Measurements from ENCODE around the gene MRPL54. TPM values are rescaled to one million over a fixed set of nuclear protein-coding genes. Genes with fewer than 3 reads are reported as not detected.

The MRPL54 gene
- total RNA-seq, 1 experiment from 2014 or later, result 46.4 TPM

- Mint-ChIP-seq H3K4me3 (ENCODE audit: unreplicated experiment) (no peak overlapping the region), H3K27me3 (ENCODE audit: insufficient read depth, unreplicated experiment) (no peaks in the 10 kb centered on the region), H3K27ac (ENCODE audit: unreplicated experiment) (no peak overlapping the region), H3K9me3 (ENCODE audit: unreplicated experiment) (no peaks in the 10 kb centered on the region), H3K4me1 (ENCODE audit: low read depth, unreplicated experiment) (no peaks in the 10 kb centered on the region), H3K36me3 (ENCODE audit: insufficient read depth, unreplicated experiment) (no peaks in the 10 kb centered on the region)
- DNase-seq, result no peak
- no peak for TF ChIP-seq CTCF (IDR thresholded peaks at IDR 0.05; ENCODE audit: insufficient read depth in 1 of 2, low read depth in 1 of 2, low read length in 1 of 2, severe bottlenecking in 1 of 2, unreplicated experiment in 1 of 2)
- Histone ChIP-seq H3K36me3 (ENCODE audit: control insufficient read depth, insufficient read depth, low read length) (no peaks in the 10 kb centered on the region), H3K4me1 (no peaks in the 10 kb centered on the region), H3K4me3 (ENCODE audit: low read depth, low read length) (no peak overlapping the region), H3K27me3 (replicated peaks; ENCODE audit: control insufficient read depth, insufficient read depth, low read length) (no peaks in the 10 kb centered on the region), H3K9me3 (no peaks in the 10 kb centered on the region)
- intact Hi-C loops (cut with micrococcal nuclease; ENCODE audit: unreplicated experiment), result no loop called here
- CTCF ChIA-PET, result no interaction called here
- no TSS peak for BruUV-seq (replicated peaks)
- POLR2A ChIA-PET, result no interaction called here
Measured at GRCh38 chr19:3807574-3808354, 45.3 kb downstream of the MRPL54 start.

- Histone ChIP-seq H3K4me3 (ENCODE audit: low read depth, low read length) (no peak overlapping the region), H3K36me3 (ENCODE audit: control insufficient read depth, insufficient read depth, low read length) (no peaks in the 10 kb centered on the region), H3K27me3 (replicated peaks; ENCODE audit: control insufficient read depth, insufficient read depth, low read length) (no peaks in the 10 kb centered on the region), H3K9me3 (no peaks in the 10 kb centered on the region), H3K4me1 (no peaks in the 10 kb centered on the region)
- H3K4me3 Mint-ChIP-seq (ENCODE audit: unreplicated experiment), result no peak overlapping the region
- no TSS peak for BruUV-seq (replicated peaks)
- TF ChIP-seq CTCF (IDR thresholded peaks at IDR 0.05; ENCODE audit: insufficient read depth in 1 of 2, low read depth in 1 of 2, low read length in 1 of 2, severe bottlenecking in 1 of 2, unreplicated experiment in 1 of 2), result no peak
- ChIA-PET CTCF (no interaction called here), POLR2A (no interaction called here)
- intact Hi-C loops (cut with micrococcal nuclease; ENCODE audit: unreplicated experiment), result no loop called here
- no peaks in the 10 kb centered on the region for H3K4me1 Mint-ChIP-seq (ENCODE audit: low read depth, unreplicated experiment)
- no peak for DNase-seq
- no peak overlapping the region for H3K27ac Mint-ChIP-seq (ENCODE audit: unreplicated experiment)
- no peaks in the 10 kb centered on the region for H3K36me3 Mint-ChIP-seq (ENCODE audit: insufficient read depth, unreplicated experiment)
- no peaks in the 10 kb centered on the region for H3K9me3 Mint-ChIP-seq (ENCODE audit: unreplicated experiment)
- no peaks in the 10 kb centered on the region for H3K27me3 Mint-ChIP-seq (ENCODE audit: insufficient read depth, unreplicated experiment)
Measured at GRCh38 chr19:3808420-3809143, 46.1 kb downstream of the MRPL54 start.

- Mint-ChIP-seq H3K9me3 (ENCODE audit: unreplicated experiment) (no peaks in the 10 kb centered on the region), H3K36me3 (ENCODE audit: insufficient read depth, unreplicated experiment) (no peaks in the 10 kb centered on the region), H3K27me3 (ENCODE audit: insufficient read depth, unreplicated experiment) (no peaks in the 10 kb centered on the region), H3K4me3 (ENCODE audit: unreplicated experiment) (no peak overlapping the region), H3K4me1 (ENCODE audit: low read depth, unreplicated experiment) (no peaks in the 10 kb centered on the region), H3K27ac (ENCODE audit: unreplicated experiment) (no peak overlapping the region)
- no peaks in the 10 kb centered on the region for H3K27me3 ChIP-seq (replicated peaks; ENCODE audit: control insufficient read depth, insufficient read depth, low read length)
- H3K9me3 ChIP-seq, result no peaks in the 10 kb centered on the region
- POLR2A ChIA-PET, result no interaction called here
- no peak overlapping the region for H3K4me3 ChIP-seq (ENCODE audit: low read depth, low read length)
- intact Hi-C loops (cut with micrococcal nuclease; ENCODE audit: unreplicated experiment), result no loop called here
- no peak for DNase-seq
- CTCF ChIA-PET, result no interaction called here
- H3K36me3 ChIP-seq (ENCODE audit: control insufficient read depth, insufficient read depth, low read length), result no peaks in the 10 kb centered on the region
- BruUV-seq (replicated peaks), result no TSS peak
- TF ChIP-seq CTCF (IDR thresholded peaks at IDR 0.05; ENCODE audit: insufficient read depth in 1 of 2, low read depth in 1 of 2, low read length in 1 of 2, severe bottlenecking in 1 of 2, unreplicated experiment in 1 of 2), result no peak
- H3K4me1 ChIP-seq, result no peaks in the 10 kb centered on the region
Measured at GRCh38 chr19:3809881-3810707, 47.6 kb downstream of the MRPL54 start.

Measured in Caco-2 (cell line).